ENCODE results near the gene GAS6. TPM values are rescaled to one million over a fixed set of nuclear protein-coding genes. Genes with fewer than 3 reads are reported as not detected.
"Not testable (repeated sequence)": the region's sequence is repeated elsewhere in the genome, so short reads cannot be mapped to it uniquely, and the experiment has no call there.

Gene GAS6
- total RNA-seq: 100 to 1,000 TPM; 128 to 287 (median 199) TPM

DNA sequence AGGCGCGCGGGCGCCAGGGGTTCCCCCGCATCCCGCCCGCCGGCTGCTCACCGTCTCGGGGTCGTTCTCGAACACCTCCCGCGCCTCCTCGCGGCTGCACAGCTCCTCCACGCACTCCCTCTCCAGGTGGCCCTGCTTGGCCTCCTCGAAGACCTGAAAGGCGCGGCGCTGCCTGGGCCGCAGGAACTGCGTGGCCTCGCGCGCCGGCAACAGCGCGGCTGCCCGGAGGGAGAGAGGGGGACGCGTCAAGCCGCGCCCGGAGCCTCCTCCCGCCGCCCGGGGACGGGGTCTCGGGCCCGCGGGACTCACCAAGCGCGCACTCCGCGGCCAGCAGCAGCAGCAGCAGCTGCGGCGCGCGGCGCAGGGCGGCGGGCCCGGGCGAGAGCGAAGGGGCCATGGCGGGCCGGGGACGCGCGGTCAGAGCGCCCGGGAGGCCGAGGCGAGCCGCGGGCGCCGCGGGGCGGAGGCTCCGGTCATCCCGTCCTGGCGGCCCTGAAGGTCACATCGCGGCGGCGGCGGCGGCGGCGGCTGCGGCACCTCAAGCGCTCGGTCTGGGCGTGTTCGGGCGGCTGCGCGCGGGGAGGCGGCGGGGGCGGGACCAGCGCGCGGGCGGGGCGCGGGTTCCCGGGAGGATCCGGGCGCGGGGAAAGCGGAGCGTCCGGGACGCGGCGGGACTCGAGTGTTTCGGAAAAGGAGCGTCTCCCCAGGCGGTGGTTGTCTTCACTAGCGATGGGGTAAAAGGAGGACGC lies at the start of gene GAS6:
GAS6 (minus strand) TSS at position 553 of the 749 bp plus-strand sequence; CDS start at position 397, 156 bp downstream.
- Histone ChIP-seq H3K36me3 (no peaks in the 10 kb centered on the region), H3K4me1 (peaks cover 0 to 17% of the 10 kb centered on the region in 2 donors), H3K27ac (peak within 1 kb of the TSS; percentile 87 to 97), H3K9me3 (no peaks in the 10 kb centered on the region), H3K4me3 (peak within 1 kb of the TSS; percentile 38 to 80), H3K27me3 (no peaks in the 10 kb centered on the region)
- DNase-seq: peak; percentile 67 to 75
- TF ChIP-seq, protein P1, sequence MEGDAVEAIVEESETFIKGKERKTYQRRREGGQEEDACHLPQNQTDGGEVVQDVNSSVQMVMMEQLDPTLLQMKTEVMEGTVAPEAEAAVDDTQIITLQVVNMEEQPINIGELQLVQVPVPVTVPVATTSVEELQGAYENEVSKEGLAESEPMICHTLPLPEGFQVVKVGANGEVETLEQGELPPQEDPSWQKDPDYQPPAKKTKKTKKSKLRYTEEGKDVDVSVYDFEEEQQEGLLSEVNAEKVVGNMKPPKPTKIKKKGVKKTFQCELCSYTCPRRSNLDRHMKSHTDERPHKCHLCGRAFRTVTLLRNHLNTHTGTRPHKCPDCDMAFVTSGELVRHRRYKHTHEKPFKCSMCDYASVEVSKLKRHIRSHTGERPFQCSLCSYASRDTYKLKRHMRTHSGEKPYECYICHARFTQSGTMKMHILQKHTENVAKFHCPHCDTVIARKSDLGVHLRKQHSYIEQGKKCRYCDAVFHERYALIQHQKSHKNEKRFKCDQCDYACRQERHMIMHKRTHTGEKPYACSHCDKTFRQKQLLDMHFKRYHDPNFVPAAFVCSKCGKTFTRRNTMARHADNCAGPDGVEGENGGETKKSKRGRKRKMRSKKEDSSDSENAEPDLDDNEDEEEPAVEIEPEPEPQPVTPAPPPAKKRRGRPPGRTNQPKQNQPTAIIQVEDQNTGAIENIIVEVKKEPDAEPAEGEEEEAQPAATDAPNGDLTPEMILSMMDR (IDR thresholded peaks at IDR 0.05): peak in 2 of 4 experiments; percentile 22 to 33
- peak; percentile 14 to 43 for TF ChIP-seq POLR2A (IDR thresholded peaks at IDR 0.05)
- intact Hi-C loops (cut with DNase I; ENCODE audit: low total_unique reads): no loop called here

DNA sequence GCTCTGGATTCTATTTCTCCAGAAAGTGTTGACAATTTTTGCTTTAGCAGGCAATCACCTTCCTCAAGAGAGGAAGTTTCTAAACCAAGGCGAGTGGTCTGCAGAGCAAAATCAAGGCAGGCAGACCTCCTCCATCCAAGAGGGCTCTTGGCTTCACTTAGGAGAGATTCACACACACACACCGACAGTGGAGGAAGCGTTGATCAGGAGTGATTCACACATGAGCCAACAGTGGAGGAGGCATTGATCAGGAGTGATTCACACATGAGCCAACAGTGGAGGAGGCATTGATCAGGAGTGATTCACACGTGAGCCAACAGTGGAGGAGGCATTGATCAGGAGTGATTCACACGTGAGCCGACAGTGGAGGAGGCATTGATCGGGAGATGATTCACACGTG lies 49.5 kb upstream of the GAS6 start:
- intact Hi-C loops (cut with DNase I; ENCODE audit: low total_unique reads): not testable (repeated sequence)

DNA sequence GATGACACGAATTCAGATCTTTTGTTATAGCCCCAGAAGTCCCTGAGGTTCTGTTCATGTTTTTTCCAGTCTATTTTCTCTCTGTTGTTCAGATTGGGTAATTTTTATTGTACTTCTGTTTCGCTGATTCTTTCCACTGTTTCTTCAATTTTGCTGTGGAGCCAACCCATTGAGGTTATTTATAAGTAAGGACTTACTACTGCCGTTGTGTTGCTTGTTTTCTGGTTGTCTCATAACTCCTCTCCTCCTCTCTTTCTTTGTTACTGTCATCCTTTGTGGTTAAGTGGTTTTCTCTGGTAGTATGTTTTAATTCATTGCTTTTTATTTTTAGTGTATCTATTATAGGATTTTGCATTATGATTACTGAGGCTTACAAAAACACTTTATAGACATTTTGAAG lies 48.7 kb upstream of the GAS6 start:
- no peak for DNase-seq
- H3K4me3 ChIP-seq: no peak overlapping the region
- H3K36me3 ChIP-seq: no peaks in the 10 kb centered on the region
- H3K27ac ChIP-seq: no peak overlapping the region
- no peaks in the 10 kb centered on the region for H3K9me3 ChIP-seq
- H3K4me1 ChIP-seq: no peaks in the 10 kb centered on the region
- no peak for TF ChIP-seq POLR2A (IDR thresholded peaks at IDR 0.05)
- TF ChIP-seq, protein P1 (IDR thresholded peaks at IDR 0.05): no peak
- intact Hi-C loops (cut with DNase I; ENCODE audit: low total_unique reads): no loop called here
- no peaks in the 10 kb centered on the region for H3K27me3 ChIP-seq

More for the DNA sequence above, 49.5 kb upstream of the GAS6 start:
- not testable (repeated sequence) for H3K9me3 ChIP-seq, H3K4me1 ChIP-seq, H3K4me3 ChIP-seq, DNase-seq, H3K36me3 ChIP-seq, H3K27ac ChIP-seq, H3K27me3 ChIP-seq

DNA sequence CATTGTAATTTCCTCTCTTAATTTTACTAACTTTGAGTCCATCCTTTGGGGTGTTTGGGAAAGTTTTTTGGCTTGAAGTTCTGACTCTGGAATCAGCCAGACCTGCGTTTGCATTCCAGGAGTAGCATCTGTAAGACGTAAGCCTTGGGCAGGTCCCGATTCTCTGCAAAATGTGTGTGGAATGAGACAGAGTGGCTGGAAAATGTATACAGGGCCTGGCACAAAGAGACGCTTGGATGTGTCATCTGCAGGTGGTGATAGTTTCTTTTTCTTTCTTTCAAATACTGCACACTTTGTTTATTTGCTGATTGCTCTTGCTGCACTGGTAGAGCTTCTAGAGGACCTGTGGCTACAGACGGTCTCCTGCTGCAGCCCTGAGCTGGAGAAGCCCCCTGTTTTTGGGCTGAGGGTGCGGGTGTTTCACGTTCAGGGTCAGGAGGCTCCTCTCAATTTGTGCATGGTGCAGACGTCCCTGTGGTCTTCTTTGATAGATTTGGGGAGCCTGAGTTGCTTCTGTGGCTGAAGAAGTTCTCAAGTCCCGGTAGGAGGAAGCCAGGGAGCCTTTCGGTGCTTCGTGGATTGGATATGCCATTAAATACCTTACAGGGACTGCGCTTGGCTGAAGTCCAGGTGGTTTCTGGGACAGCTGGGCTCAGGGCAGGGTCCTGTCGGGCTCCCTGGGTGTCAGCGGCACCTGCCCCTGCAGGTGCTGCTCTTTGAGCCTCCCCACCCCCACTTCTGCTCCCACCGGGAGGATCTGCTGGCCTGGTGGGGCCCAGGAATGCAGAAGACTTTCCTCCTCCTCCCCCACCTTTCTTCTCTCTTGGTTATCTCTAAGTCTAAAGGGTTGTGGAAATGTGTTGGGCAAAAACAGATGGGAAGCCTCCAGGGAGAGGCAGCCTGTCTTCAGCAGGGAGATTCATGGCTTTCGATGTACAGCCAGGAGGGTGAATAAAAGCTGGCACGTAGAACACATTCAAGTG lies 44.0 kb upstream of the GAS6 start:
- peak; percentile 50 to 52 for DNase-seq
- H3K4me1 ChIP-seq: peaks cover 0 to 11% of the 10 kb centered on the region in 2 donors

DNA sequence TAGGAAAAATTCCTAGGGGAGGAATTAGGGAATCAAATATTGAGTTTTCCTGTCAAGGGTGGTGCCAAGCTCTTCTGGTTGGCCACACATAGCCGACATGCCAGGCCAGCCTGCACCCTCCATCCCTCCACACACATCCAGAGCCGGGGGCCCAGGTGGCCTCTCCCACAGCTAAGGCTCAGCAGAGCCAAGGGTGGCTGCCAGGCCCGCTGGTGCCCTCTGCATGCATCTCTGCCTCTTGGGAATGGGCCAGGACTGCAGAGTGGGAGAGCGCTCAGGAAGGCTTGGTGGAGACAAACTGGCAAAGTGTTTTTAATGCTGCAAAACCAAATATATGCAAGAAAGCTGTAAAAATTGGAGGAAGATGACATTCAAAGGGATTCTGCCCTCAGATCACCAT lies 42.7 kb upstream of the GAS6 start:
- H3K36me3 ChIP-seq: no peaks in the 10 kb centered on the region
- DNase-seq: peak in 1 of 2 donors; percentile 18
- TF ChIP-seq, protein P1 (IDR thresholded peaks at IDR 0.05): no peak
- TF ChIP-seq POLR2A (IDR thresholded peaks at IDR 0.05): no peak
- no peaks in the 10 kb centered on the region for H3K9me3 ChIP-seq
- H3K4me1 ChIP-seq: peaks cover 0 to 11% of the 10 kb centered on the region in 2 donors
- H3K27ac ChIP-seq: peak overlapping the region in 1 of 2 donors; percentile 9
- intact Hi-C loops (cut with DNase I; ENCODE audit: low total_unique reads): no loop called here
- no peak overlapping the region for H3K4me3 ChIP-seq
- H3K27me3 ChIP-seq: no peaks in the 10 kb centered on the region

More for the DNA sequence above, 44.0 kb upstream of the GAS6 start:
- Histone ChIP-seq H3K4me3 (no peak overlapping the region), H3K36me3 (no peaks in the 10 kb centered on the region), H3K9me3 (no peaks in the 10 kb centered on the region), H3K27ac (peak overlapping the region in 1 of 2 donors; percentile 8), H3K27me3 (no peaks in the 10 kb centered on the region)
- intact Hi-C loops (cut with DNase I; ENCODE audit: low total_unique reads): no loop called here
- TF ChIP-seq, protein P1 (IDR thresholded peaks at IDR 0.05): no peak
- TF ChIP-seq POLR2A (IDR thresholded peaks at IDR 0.05): no peak

Data from uterus (tissue), 4 donors.